ENCODE results near the gene REXO1.

The REXO1 gene

DNA sequence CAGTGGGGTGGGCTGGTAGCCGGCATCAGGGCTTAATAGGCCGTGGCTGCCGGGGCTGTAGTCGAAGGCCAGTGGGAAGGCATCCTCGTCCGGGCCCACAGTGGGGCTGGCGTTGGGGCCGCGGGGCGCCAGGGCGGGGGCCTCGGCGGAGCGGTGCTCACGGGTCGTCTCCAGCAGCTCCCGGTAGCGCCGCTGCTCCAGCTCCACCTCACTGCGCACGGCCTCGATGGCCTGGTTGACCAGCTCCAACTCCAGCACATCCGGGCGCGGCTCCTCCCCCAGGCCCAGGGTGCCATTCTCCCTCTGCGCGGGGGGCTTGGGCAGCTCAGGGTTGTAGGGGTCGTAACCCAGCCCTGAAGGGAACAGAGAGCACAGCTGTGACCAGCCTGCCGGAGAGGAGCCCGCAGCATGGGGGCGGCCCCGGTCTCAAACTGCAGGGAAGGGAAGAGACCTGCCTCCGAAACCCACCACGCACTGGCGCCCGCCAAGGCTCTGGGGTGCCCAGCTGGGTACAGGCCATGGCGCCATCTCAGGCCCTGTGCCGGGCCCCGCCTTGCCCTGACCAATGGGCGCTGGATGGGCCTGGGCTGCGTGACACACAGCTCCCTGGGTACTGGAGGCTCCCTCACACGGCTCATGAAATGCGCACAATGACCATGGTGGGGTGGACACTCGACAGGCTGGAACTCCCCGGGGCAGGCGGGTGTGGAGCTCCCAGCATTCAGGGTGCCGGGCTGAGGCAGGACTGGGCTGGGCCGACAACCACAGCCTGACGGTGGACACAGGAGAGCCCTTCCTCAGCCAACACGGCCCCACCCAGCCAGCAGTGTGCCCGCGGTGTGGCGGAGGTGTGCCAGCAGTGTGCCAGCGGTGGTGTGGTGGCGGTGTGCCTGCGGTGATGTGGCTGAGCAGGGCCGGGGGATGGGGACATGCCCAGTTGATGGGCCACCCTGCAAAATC is 19.7 kb downstream of the REXO1 start:
- TF ChIP-seq, protein P1, sequence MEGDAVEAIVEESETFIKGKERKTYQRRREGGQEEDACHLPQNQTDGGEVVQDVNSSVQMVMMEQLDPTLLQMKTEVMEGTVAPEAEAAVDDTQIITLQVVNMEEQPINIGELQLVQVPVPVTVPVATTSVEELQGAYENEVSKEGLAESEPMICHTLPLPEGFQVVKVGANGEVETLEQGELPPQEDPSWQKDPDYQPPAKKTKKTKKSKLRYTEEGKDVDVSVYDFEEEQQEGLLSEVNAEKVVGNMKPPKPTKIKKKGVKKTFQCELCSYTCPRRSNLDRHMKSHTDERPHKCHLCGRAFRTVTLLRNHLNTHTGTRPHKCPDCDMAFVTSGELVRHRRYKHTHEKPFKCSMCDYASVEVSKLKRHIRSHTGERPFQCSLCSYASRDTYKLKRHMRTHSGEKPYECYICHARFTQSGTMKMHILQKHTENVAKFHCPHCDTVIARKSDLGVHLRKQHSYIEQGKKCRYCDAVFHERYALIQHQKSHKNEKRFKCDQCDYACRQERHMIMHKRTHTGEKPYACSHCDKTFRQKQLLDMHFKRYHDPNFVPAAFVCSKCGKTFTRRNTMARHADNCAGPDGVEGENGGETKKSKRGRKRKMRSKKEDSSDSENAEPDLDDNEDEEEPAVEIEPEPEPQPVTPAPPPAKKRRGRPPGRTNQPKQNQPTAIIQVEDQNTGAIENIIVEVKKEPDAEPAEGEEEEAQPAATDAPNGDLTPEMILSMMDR (conservative IDR thresholded peaks at IDR 0.05; ENCODE audit: low read depth, low read length), result no peak
- no peak overlapping the region for H3K4me3 ChIP-seq (ENCODE audit: low read length)
- no peak for DNase-seq (ENCODE audit: low read depth)

DNA sequence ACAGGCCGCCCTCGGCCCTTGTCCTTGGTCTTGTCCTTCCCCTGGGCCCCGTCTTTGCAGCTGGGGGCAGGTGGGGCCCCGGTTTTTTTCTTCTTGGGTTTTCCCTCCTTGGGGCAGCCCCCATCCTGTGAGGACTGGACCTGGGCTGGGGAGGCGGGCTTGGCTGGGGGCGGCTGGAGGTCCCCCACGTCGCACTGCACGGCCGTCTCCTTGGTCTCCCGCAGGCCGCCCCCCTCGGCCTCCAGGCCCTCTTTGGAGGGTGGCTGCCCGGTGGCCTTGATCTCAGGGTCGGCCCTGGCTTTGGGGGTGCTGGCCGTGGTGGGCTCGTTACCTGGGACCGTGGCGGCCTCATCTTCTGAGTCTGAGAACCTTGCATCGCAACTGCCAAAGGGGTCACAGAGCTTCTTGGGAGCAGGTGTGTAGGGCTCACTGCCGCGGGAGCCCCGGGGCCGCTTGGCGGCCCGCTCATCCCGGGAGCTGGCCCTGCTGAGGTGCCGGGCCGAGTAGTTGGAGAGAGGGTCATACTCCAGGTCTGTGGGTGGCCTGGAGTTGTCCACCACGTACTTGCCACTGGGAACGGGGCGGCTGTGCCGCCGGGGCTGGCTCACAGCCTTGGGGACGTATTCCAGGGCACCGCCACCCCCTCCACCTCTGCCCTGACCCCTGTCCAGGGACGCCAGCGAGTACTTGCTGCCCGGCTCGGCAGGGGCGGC is 20.6 kb downstream of the REXO1 start:
- no peak overlapping the region for H3K4me3 ChIP-seq (ENCODE audit: low read length)
- DNase-seq (ENCODE audit: low read depth), result no peak
- TF ChIP-seq, protein P1 (conservative IDR thresholded peaks at IDR 0.05; ENCODE audit: low read depth, low read length), result no peak

DNA sequence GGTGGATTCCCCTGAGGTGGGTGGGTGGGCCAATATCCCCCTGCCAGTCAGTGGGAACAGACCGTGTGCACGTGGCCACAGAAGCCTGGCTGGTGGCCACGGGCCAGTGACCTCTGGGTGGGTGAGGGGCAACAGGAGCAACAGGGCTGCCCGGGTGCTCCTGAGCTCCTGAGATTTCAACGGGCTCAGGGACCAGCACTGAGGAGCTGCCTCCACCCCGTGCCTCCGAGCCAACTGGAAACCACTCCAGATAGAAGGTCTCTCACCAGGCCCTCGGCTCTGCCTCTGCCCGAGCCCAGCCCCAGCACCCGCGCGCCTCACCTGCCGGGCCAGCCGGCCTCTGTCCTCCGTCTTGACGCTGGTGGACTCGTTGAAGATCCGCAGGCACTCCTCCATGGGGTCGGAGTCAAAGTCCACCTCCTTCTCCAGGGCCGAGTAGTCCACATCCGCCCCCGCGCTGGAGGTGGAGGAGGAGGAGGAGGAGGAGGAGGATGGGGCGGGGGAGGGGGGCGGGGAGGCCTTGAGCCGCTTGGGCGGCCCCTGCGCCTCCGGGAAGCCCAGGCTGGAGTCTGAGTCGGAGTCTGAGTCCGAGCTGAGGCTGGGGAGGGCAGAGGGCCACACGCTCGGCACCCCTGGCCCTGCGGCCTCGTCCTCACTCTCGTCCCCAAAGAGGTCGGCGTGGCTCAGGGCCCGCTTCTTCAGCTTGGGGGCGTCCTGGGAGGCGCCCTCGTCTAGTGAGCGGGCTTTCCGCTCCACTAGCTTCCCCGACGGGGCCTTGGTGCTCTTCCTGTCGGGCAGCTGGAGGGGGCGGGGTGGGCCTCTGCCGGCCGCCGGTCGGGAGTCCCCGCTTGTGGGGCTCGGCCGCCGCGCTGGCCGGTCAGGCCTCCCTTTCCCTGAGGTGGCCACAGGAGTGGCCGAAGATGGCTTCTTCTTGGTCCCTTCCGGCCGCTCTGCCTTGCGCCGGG is 21.4 kb downstream of the REXO1 start:
- TF ChIP-seq, protein P1 (conservative IDR thresholded peaks at IDR 0.05; ENCODE audit: low read depth, low read length), result no peak
- H3K4me3 ChIP-seq (ENCODE audit: low read length), result no peak overlapping the region
- no peak for DNase-seq (ENCODE audit: low read depth)

DNA sequence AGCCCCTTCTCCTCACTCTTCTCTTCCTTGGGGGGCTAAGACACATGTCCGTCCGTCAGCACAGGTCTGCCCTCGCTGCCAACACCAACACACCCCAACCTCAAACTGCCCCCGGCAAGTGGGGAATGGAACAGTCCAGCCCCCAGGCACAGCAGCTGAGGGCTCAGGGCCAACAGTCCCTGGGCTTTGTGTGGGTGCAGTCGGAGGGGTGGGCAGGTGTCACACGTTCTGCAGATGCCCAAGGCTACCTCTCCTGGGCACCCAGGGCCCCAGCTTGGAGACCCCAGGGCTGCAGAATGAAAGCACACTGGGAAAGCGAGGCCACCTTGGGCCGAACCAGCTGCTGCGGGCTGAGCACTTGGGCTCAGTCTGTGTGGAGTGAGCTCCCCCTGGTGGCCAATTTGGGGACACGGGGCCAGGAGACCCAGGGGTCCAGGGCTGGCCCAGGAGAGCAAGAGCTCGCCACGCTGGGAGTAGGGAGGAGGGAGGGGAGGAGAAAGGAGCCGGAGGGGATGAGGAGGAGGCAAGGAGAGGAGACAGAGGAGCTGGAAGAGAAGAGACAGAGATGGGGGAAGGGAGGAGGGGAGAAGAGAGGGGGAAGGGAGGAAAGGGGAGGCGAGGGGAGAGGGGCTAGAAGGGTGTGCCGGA is 22.2 kb downstream of the REXO1 start:
- TF ChIP-seq, protein P1 (conservative IDR thresholded peaks at IDR 0.05; ENCODE audit: low read depth, low read length), result peak; percentile 89
- DNase-seq (ENCODE audit: low read depth), result peak; percentile 6
- no peak overlapping the region for H3K4me3 ChIP-seq (ENCODE audit: low read length)

DNA sequence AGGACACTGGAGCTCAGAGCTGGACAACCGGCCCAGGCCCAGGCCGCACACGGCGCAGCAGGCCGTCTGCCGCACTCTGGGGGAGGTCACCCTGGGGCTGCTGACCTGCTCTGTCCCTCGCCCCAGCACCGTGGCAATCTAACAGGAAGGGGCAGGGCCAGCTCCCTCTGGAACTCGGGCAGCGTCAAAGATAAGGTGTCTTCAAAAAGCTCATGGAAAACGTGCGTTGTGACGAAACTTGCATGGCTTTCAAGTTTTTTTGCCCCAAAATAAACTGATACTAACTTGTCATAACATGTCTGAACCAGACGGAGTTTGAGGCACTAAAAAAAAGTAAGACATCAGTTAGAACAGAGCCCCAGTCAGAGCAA is 24.0 kb downstream of the REXO1 start:
- TF ChIP-seq, protein P1 (conservative IDR thresholded peaks at IDR 0.05; ENCODE audit: low read depth, low read length), result no peak

DNA sequence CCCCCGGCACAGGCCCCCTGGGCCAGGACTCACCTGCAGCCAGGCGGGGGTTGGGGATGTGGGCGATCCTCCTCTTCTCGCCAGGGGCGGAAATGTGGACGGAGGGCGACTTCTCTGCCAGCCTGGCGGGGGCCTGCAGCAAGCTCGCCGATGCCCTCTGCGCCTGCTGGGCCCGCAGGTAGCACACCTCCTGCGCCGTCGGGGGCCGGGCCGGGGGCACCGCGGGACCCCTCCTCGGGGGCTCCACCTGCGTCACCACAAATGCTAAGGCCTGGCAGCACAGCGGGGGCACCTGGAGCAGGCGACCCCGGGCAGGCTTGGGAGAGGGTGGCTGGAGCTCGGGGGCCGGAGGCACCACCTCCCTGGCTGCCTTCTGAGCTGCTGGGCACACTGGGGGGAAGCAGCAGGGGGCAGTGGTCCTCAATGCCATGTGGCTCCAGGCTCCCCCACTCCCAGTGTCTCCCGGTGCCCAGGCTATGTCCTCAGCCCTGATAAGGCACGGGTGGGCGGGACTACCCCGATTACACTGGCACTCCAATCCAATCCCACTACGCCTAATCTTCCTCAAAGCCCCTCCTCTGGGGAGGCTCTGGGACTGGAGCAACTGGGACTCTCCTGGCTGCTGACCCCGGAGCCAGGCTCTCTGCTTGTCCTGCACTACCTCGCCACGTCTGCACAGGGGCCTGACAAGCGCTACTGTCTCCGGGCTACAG is 24.6 kb downstream of the REXO1 start:
- DNase-seq (ENCODE audit: low read depth), result no peak
- TF ChIP-seq, protein P1 (conservative IDR thresholded peaks at IDR 0.05; ENCODE audit: low read depth, low read length), result no peak
- no peak overlapping the region for H3K4me3 ChIP-seq (ENCODE audit: low read length)

More for the DNA sequence above, 24.0 kb downstream of the REXO1 start:
- no peak overlapping the region for H3K4me3 ChIP-seq (ENCODE audit: low read length)
- DNase-seq (ENCODE audit: low read depth), result no peak

Measured in retinal pigment epithelial cell (primary cell).